HL-60/S4 treated with retinoic acid at 250 ng/mL for 4 days and 3 days (cell line): ENCODE data around the gene OR2T11.
"Not testable (repeated sequence)": the region's sequence is repeated elsewhere in the genome, so short reads cannot be mapped to it uniquely, and the experiment has no call there.

Experiments
- in situ Hi-C: fragments of 300-500 bp; cut with MboI; formaldehyde crosslinking; loops from 2 replicates; pipeline ENCODE4 v1.7.0; 2022; ENCODE audit warnings: low sequenced_read_pairs

The OR2T11 gene

GRCh38 chr1:248618878-248619277 lies 16.0 kb downstream of the OR2T11 start:
- in situ Hi-C loops, result no loop called here

- in situ Hi-C loops, result no loop called here
Measured at GRCh38 chr1:248618119-248618518, 16.8 kb downstream of the OR2T11 start.

- in situ Hi-C loops, result no loop called here
Measured at GRCh38 chr1:248613742-248614141, 21.1 kb downstream of the OR2T11 start.

GRCh38 chr1:248611883-248612414 lies 22.9 kb downstream of the OR2T11 start:
- in situ Hi-C loops, result no loop called here

- in situ Hi-C loops, result no loop called here
Measured at GRCh38 chr1:248610301-248610700, 24.6 kb downstream of the OR2T11 start.

- in situ Hi-C loops, result no loop called here
Measured at GRCh38 chr1:248599396-248599795, 35.5 kb downstream of the OR2T11 start.

- in situ Hi-C loops, result no loop called here
Measured at GRCh38 chr1:248597589-248597988, 37.3 kb downstream of the OR2T11 start, which contains the start of gene OR2T10. Gene OR2T10 (minus strand): TSS chr1:248597700. CDS start chr1:248593768, 3,932 bp downstream.

- in situ Hi-C loops, result no loop called here
Measured at GRCh38 chr1:248596615-248597014, 38.3 kb downstream of the OR2T11 start.

- in situ Hi-C loops, result no loop called here
Measured at GRCh38 chr1:248593226-248593625, 41.7 kb downstream of the OR2T11 start.

GRCh38 chr1:248592655-248593054 lies 42.2 kb downstream of the OR2T11 start:
- in situ Hi-C loops, result no loop called here

GRCh38 chr1:248590055-248590454 lies 44.8 kb downstream of the OR2T11 start:
- in situ Hi-C loops, result no loop called here

- in situ Hi-C loops, result no loop called here
Measured at GRCh38 chr1:248589334-248589733, 45.6 kb downstream of the OR2T11 start.

GRCh38 chr1:248585266-248585665 lies 49.6 kb downstream of the OR2T11 start:
- in situ Hi-C loops, result no loop called here

GRCh38 chr1:248576260-248576980 lies 58.5 kb downstream of the OR2T11 start:
- in situ Hi-C loops, result no loop called here

GRCh38 chr1:248574657-248575056 lies 60.2 kb downstream of the OR2T11 start, which contains the start of gene OR2T34:
Gene OR2T34 (minus strand): TSS chr1:248574757. CDS start chr1:248574757, 0 bp downstream.
- in situ Hi-C loops, result not testable (repeated sequence)

- in situ Hi-C loops, result not testable (repeated sequence)
Measured at GRCh38 chr1:248573856-248574255, 61.0 kb downstream of the OR2T11 start.
